ENCODE results near the gene PCDH1. TPM values are rescaled to one million over a fixed set of nuclear protein-coding genes. Genes with fewer than 3 reads are reported as not detected.

The PCDH1 gene
- total and polyA plus RNA-seq, 2 of the 8 experiments (the other 6 are each of a cell fraction or from before 2014, with no cell fraction given): 101 to 102 TPM

GRCh38 chr5:141804475-141804874, 73.7 kb downstream of the PCDH1 start:
- Histone ChIP-seq H2AK5ac (ENCODE audit: low read depth, low read length) (peak overlapping the region; percentile 47; the same call in 1 of the 2 replicates), H3K18ac (ENCODE audit: extremely low read depth, low read length) (no peak overlapping the region; the same call in 1 of the 2 replicates), H4K5ac (ENCODE audit: insufficient read length, low read depth, low read length) (no peak overlapping the region), H3K4me2 (ENCODE audit: insufficient read depth in 1 of 2, low read depth in 2 of 2, low read length in 2 of 2) (peak overlapping the region in 1 of 2 experiments; percentile 45; a peak in 2 of 4 replicates), H3K27ac (ENCODE audit: low read depth, low read length) (no peak overlapping the region), H3K9ac (replicated peaks in 1 of 4; ENCODE audit: extremely low read depth in 1 of 4, low read depth in 3 of 4, low read length in 3 of 4) (no peak overlapping the region), H3K23ac (ENCODE audit: insufficient read length) (no peak overlapping the region), H2BK5ac (ENCODE audit: low read depth, low read length) (peak overlapping the region; percentile 61; the same call in 1 of the 2 replicates), H2BK12ac (ENCODE audit: low read depth, low read length) (peak overlapping the region; percentile 2; the same call in 1 of the 2 replicates), H4K20me1 (replicated peaks in 1 of 2; ENCODE audit: control insufficient read depth in 1 of 2, insufficient read depth in 2 of 2, low read length in 2 of 2) (no peaks in the 10 kb centered on the region), H2AFZ (ENCODE audit: low read length) (no peak overlapping the region), H3K4me3 (ENCODE audit: extremely low read depth in 1 of 4, insufficient read depth in 2 of 4, low read depth in 3 of 4, low read length in 4 of 4) (no peak overlapping the region), H3K14ac (ENCODE audit: insufficient read length) (no peak overlapping the region), H4K91ac (replicated peaks; ENCODE audit: insufficient read length, low read length) (no peak overlapping the region), H3K56ac (replicated peaks; ENCODE audit: insufficient read length, low read depth, low read length) (no peak overlapping the region), H4K8ac (ENCODE audit: extremely low read depth, insufficient read depth, low read length) (0 out of 2 replicates have a peak overlapping the region, but pooled peaks have one; percentile 37), H3K23me2 (ENCODE audit: low read depth, low read length) (no peaks in the 10 kb centered on the region; the same call in 1 of the 2 replicates), H3K79me1 (ENCODE audit: low read depth, low read length) (no peaks in the 10 kb centered on the region), H3K9me3 (ENCODE audit: insufficient read depth in 2 of 2, low read depth in 1 of 2, low read length in 1 of 2) (no peaks in the 10 kb centered on the region), H3K4ac (replicated peaks; ENCODE audit: insufficient read length, low read depth, low read length) (no peak overlapping the region), H2BK15ac (ENCODE audit: low read length) (0 out of 2 replicates have a peak overlapping the region, but pooled peaks have one; percentile 5), H2BK120ac (replicated peaks; ENCODE audit: low read depth, low read length) (no peak overlapping the region), H2BK20ac (ENCODE audit: low read length) (peak overlapping the region; percentile 73; the same call in 1 of the 2 replicates), H3K4me1 (replicated peaks in 1 of 4; ENCODE audit: control insufficient read depth in 3 of 4, insufficient read depth in 4 of 4, low read length in 3 of 4) (peaks cover 11 to 33% (median 15%) of the 10 kb centered on the region in 4 experiments), H3K79me2 (ENCODE audit: control insufficient read depth in 1 of 2, insufficient read depth in 2 of 2, low read length in 2 of 2) (no peaks in the 10 kb centered on the region), H3K36me3 (ENCODE audit: control insufficient read depth in 2 of 4, insufficient read depth in 4 of 4, low read length in 3 of 4) (no peaks in the 10 kb centered on the region), H3K27me3 (replicated peaks in 1 of 4; ENCODE audit: control insufficient read depth in 3 of 4, extremely low read depth in 1 of 4, insufficient read depth in 3 of 4, low read length in 3 of 4) (no peaks in the 10 kb centered on the region)
- no peak for TF ChIP-seq GTF2F1 (IDR thresholded peaks at IDR 0.05; ENCODE audit: borderline replicate concordance, low read depth, low read length)
- TF ChIP-seq CHD2 (IDR thresholded peaks at IDR 0.05; ENCODE audit: low read length): no peak
- no peak for TF ChIP-seq SIN3A (conservative IDR thresholded peaks at IDR 0.05 in 1 of 2, IDR thresholded peaks at IDR 0.05 in 1 of 2; ENCODE audit: low read depth in 1 of 2, low read length in 2 of 2)
- TF ChIP-seq ZNF274 (IDR thresholded peaks at IDR 0.05; ENCODE audit: borderline replicate concordance, extremely low read depth, low read length): no peak
- FAIRE-seq (no peak), DNase-seq (ENCODE audit: low read depth in 1 of 2, low spot score in 2 of 2) (no peak)
- WGBS, 2 experiments (ENCODE audit: extremely low coverage in 1 of 2, insufficient coverage in 1 of 2, insufficient read length in 1 of 2, insufficient replicate concordance in 2 of 2, low coverage in 1 of 2, low lambda C conversion rate in 2 of 2, missing lambda C conversion rate in 1 of 2): 69% methylated on average over 5 of the region's 5 CpGs; no CpG with 5 or more reads in 1 of the 2 experiments
- ChIA-PET POLR2A (ENCODE audit: partially characterized antibody) (interaction anchor here (0.8 to 2.7 kb wide), 6 partner anchors 8 to 74 kb away, joined by 3 to 11 read pairs (median 3); partner anchors contain the start of gene PCDH1), CTCF (ENCODE audit: partially characterized antibody) (interaction anchor here (0.7 to 20.5 kb wide), 12 partner anchors 7 to 292 kb away, joined by 3 to 345 read pairs (median 11); no protein-coding TSS in a partner anchor)

Measured in H1 (cell line).